ENCODE data around the gene MYOCOS.

MYOCOS gene

DNA sequence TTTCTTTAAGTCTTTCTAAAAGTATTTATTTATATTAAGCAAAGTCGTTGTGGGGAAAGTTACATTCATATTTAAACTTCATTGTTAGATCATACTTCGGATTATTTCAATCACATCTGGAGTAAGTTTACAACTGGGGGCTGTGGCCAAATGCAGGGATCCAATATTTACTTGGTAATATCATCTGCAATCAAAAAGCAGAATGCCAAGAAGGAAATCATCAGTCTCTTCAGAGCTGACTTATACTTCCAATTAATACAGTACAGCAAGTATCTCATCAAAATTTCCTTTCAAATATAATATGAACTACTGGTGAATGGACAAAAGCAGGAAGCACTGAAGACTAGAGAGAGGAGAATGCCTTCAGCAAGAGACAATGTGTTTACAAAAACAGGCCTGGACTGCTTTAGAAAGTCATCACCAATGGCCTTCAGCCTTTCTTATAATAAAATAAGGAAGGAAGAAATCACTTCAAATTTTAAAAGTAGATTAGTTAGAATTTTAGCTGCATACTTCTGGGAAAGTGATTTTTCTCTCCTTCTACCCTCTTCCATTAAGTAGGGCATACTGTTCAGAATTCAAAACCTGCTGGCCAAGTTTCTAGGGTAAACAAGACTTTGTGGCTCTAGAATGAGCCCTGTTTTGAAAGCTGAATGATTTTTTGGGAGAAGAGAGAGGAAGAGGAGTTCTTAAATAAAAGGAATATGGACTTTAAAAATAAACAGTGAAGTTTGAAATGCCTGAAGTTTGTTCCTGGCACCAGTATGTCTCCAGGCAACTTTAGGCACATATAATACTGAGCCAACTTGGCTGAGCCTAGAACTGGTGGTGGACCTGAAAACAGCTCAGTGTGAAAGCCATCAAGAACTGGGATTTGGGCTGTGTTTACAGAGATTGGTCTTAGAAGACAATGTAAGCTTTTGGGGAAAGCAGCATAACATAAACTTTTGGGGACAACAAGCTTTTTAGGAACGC, 52.7 kb downstream of the MYOCOS start:
- TF ChIP-seq FOXP2 (optimal IDR thresholded peaks at IDR 0.05; ENCODE audit: borderline replicate concordance, extremely low read depth, extremely low read length, insufficient read depth) (no peak), TAF1 (IDR thresholded peaks at IDR 0.05; ENCODE audit: borderline replicate concordance, insufficient read depth, low read length) (no peak), SIN3A (IDR thresholded peaks at IDR 0.05; ENCODE audit: borderline replicate concordance, insufficient read depth, low read length) (no peak), POLR2AphosphoS5 (IDR thresholded peaks at IDR 0.05; ENCODE audit: low read depth, low read length) (no peak)
- TF ChIP-seq, protein P1, sequence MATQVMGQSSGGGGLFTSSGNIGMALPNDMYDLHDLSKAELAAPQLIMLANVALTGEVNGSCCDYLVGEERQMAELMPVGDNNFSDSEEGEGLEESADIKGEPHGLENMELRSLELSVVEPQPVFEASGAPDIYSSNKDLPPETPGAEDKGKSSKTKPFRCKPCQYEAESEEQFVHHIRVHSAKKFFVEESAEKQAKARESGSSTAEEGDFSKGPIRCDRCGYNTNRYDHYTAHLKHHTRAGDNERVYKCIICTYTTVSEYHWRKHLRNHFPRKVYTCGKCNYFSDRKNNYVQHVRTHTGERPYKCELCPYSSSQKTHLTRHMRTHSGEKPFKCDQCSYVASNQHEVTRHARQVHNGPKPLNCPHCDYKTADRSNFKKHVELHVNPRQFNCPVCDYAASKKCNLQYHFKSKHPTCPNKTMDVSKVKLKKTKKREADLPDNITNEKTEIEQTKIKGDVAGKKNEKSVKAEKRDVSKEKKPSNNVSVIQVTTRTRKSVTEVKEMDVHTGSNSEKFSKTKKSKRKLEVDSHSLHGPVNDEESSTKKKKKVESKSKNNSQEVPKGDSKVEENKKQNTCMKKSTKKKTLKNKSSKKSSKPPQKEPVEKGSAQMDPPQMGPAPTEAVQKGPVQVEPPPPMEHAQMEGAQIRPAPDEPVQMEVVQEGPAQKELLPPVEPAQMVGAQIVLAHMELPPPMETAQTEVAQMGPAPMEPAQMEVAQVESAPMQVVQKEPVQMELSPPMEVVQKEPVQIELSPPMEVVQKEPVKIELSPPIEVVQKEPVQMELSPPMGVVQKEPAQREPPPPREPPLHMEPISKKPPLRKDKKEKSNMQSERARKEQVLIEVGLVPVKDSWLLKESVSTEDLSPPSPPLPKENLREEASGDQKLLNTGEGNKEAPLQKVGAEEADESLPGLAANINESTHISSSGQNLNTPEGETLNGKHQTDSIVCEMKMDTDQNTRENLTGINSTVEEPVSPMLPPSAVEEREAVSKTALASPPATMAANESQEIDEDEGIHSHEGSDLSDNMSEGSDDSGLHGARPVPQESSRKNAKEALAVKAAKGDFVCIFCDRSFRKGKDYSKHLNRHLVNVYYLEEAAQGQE (IDR thresholded peaks at IDR 0.05; ENCODE audit: insufficient read depth in 1 of 2, low read depth in 2 of 2, low read length in 2 of 2), result no peak
